GM12878 (cell line): ENCODE data around the gene SRSF2.

Experiments
- BHLHE40 ChIP-seq, 2 experiments: fragments of 450-650 bp in 1 of 2; IDR thresholded peaks; 2 replicates each; pipeline ENCODE4 v1.6.1; 2011 to 2017; ENCODE audit warnings: low read depth in 2 of 2, borderline replicate concordance in 1 of 2, improper control_type of control experiment in 1 of 2, low read length in 1 of 2, mild to moderate bottlenecking in 1 of 2
- CTCF ChIP-seq, 3 experiments: IDR thresholded peaks in 2 of 3; conservative IDR thresholded peaks in 1 of 3; 2 replicates each; pipeline ENCODE4 v1.5.1; 2011; ENCODE audit warnings: low read depth in 3 of 3, low read length in 3 of 3, mild to moderate bottlenecking in 3 of 3, control low read depth in 2 of 3, moderate library complexity in 2 of 3, inconsistent platforms in 1 of 3, mixed read lengths in 1 of 3; ENCODE audit not compliant: control insufficient read depth in 2 of 3, insufficient read depth in 1 of 3; ENCODE audit errors: extremely low read depth in 1 of 3
- EP300 ChIP-seq, 2 experiments: fragments of 150-350 bp in 1 of 2; IDR thresholded peaks; 2 replicates each; pipeline ENCODE4 v1.6.1; 2011 to 2012; ENCODE audit warnings: low read depth in 2 of 2, low read length in 2 of 2, borderline replicate concordance in 1 of 2, improper control_type of control experiment in 1 of 2, inconsistent platforms in 1 of 2; ENCODE audit not compliant: control insufficient read depth in 1 of 2
- EZH2 ChIP-seq: IDR thresholded peaks from 2 replicates; pipeline ENCODE4 v1.6.1; 2012; ENCODE audit warnings: low read depth, mild to moderate bottlenecking, control low read depth, inconsistent platforms, low read length, borderline replicate concordance; ENCODE audit not compliant: control insufficient read depth
- FOXM1 ChIP-seq: IDR thresholded peaks from 2 replicates; pipeline ENCODE4 v1.6.1; 2012; ENCODE audit warnings: low read depth, mild to moderate bottlenecking, inconsistent platforms, low read length, moderate library complexity
- MYC ChIP-seq: IDR thresholded peaks from 2 replicates; pipeline ENCODE4 v1.6.1; 2011; ENCODE audit warnings: mild to moderate bottlenecking, low read length, moderate library complexity, inconsistent platforms; ENCODE audit not compliant: insufficient read depth, insufficient replicate concordance, insufficient read length, severe bottlenecking
- NR2F1 ChIP-seq: fragments of 450-650 bp; conservative IDR thresholded peaks from 2 replicates; pipeline ENCODE4 v1.6.1; 2017; ENCODE audit warnings: mild to moderate bottlenecking
- POLR2A ChIP-seq: IDR thresholded peaks from 2 replicates; pipeline ENCODE4 v1.6.1; 2011; ENCODE audit warnings: low read depth, mild to moderate bottlenecking, low read length
- SP1 ChIP-seq: IDR thresholded peaks from one replicate; pipeline ENCODE4 v1.6.1; 2011; ENCODE audit warnings: low read depth, low read length
- TARDBP ChIP-seq: IDR thresholded peaks from 2 replicates; pipeline ENCODE4 v1.6.1; 2016; ENCODE audit warnings: borderline replicate concordance
- TF ChIP-seq, protein P1 (sequence below): IDR thresholded peaks from 2 replicates; pipeline ENCODE4 v1.6.1; 2011; ENCODE audit warnings: low read depth, mild to moderate bottlenecking, low read length, moderate library complexity, borderline replicate concordance; ENCODE audit errors: extremely low read depth
- TF ChIP-seq, protein P2 (sequence below): IDR thresholded peaks from 2 replicates; pipeline ENCODE4 v1.6.1; 2012; ENCODE audit warnings: mild to moderate bottlenecking, low read depth, low read length
- TF ChIP-seq, protein P3 (sequence below): IDR thresholded peaks from 2 replicates; pipeline ENCODE4 v1.6.1; 2012; ENCODE audit warnings: low read length, inconsistent platforms

GRCh38 chr17:76744747-76745146, 7.6 kb upstream of the SRSF2 start:
- TF ChIP-seq, protein P1, sequence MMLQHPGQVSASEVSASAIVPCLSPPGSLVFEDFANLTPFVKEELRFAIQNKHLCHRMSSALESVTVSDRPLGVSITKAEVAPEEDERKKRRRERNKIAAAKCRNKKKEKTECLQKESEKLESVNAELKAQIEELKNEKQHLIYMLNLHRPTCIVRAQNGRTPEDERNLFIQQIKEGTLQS, result no peak
- TF ChIP-seq POLR2A, result no peak
- TF ChIP-seq, protein P2, sequence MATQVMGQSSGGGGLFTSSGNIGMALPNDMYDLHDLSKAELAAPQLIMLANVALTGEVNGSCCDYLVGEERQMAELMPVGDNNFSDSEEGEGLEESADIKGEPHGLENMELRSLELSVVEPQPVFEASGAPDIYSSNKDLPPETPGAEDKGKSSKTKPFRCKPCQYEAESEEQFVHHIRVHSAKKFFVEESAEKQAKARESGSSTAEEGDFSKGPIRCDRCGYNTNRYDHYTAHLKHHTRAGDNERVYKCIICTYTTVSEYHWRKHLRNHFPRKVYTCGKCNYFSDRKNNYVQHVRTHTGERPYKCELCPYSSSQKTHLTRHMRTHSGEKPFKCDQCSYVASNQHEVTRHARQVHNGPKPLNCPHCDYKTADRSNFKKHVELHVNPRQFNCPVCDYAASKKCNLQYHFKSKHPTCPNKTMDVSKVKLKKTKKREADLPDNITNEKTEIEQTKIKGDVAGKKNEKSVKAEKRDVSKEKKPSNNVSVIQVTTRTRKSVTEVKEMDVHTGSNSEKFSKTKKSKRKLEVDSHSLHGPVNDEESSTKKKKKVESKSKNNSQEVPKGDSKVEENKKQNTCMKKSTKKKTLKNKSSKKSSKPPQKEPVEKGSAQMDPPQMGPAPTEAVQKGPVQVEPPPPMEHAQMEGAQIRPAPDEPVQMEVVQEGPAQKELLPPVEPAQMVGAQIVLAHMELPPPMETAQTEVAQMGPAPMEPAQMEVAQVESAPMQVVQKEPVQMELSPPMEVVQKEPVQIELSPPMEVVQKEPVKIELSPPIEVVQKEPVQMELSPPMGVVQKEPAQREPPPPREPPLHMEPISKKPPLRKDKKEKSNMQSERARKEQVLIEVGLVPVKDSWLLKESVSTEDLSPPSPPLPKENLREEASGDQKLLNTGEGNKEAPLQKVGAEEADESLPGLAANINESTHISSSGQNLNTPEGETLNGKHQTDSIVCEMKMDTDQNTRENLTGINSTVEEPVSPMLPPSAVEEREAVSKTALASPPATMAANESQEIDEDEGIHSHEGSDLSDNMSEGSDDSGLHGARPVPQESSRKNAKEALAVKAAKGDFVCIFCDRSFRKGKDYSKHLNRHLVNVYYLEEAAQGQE, result no peak
- TF ChIP-seq BHLHE40 (IDR thresholded peaks at IDR 0.05; ENCODE audit: borderline replicate concordance in 1 of 2, low read depth in 2 of 2, low read length in 1 of 2), result no peak
- no peak for TF ChIP-seq SP1
- TF ChIP-seq FOXM1, result no peak
- TF ChIP-seq NR2F1, result no peak
- no peak for TF ChIP-seq MYC
- no peak for TF ChIP-seq EP300 (IDR thresholded peaks at IDR 0.05; ENCODE audit: borderline replicate concordance in 1 of 2, control insufficient read depth in 1 of 2, low read depth in 2 of 2, low read length in 2 of 2)
- no peak for TF ChIP-seq TARDBP
- TF ChIP-seq CTCF (IDR thresholded peaks at IDR 0.05 in 2 of 3, conservative IDR thresholded peaks at IDR 0.05 in 1 of 3; ENCODE audit: control insufficient read depth in 2 of 3, extremely low read depth in 1 of 3, insufficient read depth in 1 of 3, low read depth in 3 of 3, low read length in 3 of 3), result no peak
- TF ChIP-seq, protein P3, sequence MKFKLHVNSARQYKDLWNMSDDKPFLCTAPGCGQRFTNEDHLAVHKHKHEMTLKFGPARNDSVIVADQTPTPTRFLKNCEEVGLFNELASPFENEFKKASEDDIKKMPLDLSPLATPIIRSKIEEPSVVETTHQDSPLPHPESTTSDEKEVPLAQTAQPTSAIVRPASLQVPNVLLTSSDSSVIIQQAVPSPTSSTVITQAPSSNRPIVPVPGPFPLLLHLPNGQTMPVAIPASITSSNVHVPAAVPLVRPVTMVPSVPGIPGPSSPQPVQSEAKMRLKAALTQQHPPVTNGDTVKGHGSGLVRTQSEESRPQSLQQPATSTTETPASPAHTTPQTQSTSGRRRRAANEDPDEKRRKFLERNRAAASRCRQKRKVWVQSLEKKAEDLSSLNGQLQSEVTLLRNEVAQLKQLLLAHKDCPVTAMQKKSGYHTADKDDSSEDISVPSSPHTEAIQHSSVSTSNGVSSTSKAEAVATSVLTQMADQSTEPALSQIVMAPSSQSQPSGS, result no peak
- TF ChIP-seq EZH2, result no peak
